Measurements from ENCODE around the gene FGFR2.

FGFR2 gene

DNA sequence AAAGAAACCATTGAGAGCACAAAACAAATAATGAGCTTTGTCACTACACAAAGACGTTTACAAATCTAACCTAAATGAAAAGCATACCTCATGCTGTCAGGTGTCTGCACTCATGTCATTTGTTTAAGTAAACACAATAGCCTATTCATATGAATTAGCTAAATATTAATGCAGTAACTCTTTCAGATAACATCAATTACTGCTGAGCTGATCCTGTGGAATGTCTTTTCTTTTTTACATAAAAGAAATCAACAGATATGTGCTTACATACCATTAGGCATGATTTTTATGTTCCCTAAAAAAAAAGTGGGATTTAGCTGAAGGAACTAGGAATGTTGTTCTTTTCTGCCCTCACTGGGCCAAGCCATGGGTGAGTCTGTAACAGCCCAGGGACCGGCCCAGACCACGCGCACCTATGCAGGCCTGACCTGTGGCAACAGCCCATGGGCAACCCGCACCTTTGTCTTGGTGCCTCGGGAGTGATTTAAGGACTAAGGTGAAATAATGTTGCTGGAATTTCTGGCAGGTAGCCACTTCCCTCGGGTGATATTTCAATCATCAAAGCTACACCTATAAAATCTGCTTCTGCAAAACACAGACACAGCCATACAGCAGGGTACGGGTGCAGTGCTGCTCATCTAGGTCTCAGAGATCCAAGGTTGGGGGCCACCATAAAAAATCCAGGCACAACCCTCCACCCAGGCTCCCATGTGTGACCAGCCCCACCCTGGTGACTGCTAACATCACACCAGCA lies 44.6 kb downstream of the FGFR2 start:
- no peak for DNase-seq (ENCODE audit: low read depth in 2 of 2)

GRCh38 chr10:121552746-121553145 lies 45.5 kb downstream of the FGFR2 start:
- DNase-seq (ENCODE audit: low read depth in 2 of 2): no peak

GRCh38 chr10:121551210-121551885 lies 46.9 kb downstream of the FGFR2 start:
- no peak for DNase-seq (ENCODE audit: low read depth in 2 of 2)

DNA sequence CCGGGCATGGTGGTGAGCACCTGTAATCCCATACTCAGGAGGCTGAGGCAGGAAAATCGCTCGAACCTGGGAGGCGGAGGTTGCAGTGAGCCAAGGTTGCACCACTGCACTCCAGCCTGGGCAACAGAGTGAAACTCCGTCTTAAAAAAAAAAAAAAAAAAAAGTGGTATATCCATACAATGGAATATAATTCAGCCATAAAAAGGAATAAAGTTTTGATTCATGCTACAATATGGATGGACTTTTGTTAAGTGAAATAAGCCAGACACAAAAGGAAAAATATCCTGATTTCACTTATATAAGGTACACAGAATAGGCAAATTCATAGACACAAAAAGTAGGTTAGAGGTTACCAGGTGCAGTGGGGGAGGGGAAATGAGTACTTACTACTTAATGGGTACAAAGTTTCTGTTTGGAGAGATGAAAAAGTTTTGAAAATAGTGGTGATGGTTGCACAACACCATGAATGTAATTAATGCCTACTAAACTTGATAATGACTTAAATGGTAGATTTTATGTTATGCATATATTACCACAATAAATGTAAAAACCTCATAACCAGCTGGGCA lies 53.9 kb downstream of the FGFR2 start:
- no peak for DNase-seq (ENCODE audit: low read depth in 2 of 2)

- DNase-seq (ENCODE audit: low read depth in 2 of 2): no peak
Measured at GRCh38 chr10:121543545-121543944, 54.7 kb downstream of the FGFR2 start.

- DNase-seq (ENCODE audit: low read depth in 2 of 2): no peak
Measured at GRCh38 chr10:121541450-121542120, 56.7 kb downstream of the FGFR2 start.

GRCh38 chr10:121540732-121541395 lies 57.4 kb downstream of the FGFR2 start:
- DNase-seq (ENCODE audit: low read depth in 2 of 2): no peak

DNA sequence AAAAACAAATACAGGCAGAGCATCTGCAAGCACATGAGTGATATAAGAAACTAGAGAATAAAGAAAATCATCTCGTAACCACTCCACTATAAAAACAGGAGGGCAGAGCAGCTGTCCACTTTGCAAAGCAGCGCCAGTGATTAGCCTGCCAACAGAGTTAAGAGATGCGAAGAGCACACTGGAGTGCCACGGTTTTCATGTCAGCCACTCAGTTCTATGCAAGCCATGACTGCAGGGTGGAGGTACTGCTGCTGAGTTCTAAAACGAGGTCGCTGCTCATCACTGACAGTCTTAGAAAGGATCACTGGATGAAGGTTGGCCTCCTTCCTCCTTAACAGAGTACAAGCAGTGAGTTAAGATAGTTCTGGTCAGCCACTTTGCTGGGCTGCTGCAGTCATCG lies 58.5 kb downstream of the FGFR2 start:
- DNase-seq (ENCODE audit: low read depth in 2 of 2): no peak

GRCh38 chr10:121536310-121536913 lies 61.8 kb downstream of the FGFR2 start:
- DNase-seq (ENCODE audit: low read depth in 2 of 2): no peak

DNA sequence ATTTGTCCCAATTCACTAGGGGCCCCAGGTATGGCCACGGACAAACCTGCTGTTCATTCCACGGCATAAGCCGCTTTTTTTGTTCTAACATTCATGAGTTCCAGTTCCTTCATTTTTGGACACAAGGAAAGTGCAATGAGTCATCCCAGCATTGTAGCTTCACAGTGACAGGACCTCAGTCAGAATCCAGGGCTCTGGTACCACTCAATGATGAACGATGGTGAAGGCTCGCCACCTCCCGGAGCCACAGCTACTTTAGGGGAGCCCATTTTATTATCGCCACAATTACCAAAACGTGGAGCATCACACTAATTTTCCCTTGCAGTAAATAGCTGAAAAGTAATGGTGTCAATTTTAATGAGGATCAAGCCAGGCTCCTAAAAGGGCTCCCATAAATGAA lies 62.9 kb downstream of the FGFR2 start:
- DNase-seq (ENCODE audit: low read depth in 2 of 2): no peak

GRCh38 chr10:121532292-121532864 lies 65.9 kb downstream of the FGFR2 start:
- DNase-seq (ENCODE audit: low read depth in 2 of 2): no peak

DNA sequence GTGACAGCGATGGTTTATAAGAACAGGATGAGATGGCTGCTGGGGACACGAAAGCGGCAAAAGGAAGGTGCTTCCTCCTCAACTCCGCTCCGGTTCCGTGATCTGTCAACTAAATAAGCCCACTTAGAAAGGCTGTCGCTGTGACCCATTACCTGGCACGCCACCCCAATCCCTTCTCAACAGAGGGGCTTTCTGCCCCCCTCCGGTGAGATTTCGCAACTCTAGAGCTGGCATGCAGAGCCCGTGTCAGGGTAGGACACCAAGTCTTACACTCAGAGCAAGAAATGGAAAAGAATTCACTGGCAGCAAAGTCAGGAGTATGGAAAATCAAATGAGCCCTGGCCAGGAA lies 66.4 kb downstream of the FGFR2 start:
- no peak for DNase-seq (ENCODE audit: low read depth in 2 of 2)

DNA sequence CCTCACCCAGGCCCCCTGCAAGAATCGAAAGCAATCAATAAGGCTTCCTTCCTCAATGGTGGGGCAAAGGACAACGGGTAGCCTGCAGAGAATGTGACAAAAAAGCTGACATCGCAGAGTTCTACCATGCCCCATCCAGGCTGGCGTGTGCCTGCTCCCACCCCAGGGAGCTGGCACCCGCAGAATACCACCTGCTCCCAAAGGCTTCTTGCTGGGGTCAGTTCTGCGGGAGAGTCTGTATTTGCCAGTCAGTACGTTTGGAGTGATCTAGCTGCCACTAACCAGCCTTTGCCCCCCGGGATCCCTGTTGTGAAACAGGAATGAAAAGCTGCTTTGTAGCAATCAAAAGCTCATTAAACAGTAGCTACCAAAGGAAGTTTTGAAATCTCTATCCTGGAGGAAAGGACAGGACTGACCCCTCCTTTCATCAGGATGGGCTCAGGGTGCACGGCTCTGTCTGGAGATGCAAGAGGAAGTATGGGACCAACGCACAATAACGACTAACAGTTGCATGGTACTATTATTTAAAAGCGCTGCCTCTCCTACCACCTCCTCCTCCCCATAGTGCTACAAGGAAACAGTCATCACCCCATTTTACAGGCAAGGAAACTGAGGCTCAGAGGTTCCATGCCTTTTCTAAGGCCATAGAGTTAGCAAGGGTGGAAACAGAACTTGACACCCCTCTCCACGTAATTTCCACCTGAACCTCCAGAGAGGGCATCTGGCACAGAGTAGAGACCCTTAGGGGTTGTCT lies 67.0 kb downstream of the FGFR2 start:
- DNase-seq (ENCODE audit: low read depth in 2 of 2): no peak

DNA sequence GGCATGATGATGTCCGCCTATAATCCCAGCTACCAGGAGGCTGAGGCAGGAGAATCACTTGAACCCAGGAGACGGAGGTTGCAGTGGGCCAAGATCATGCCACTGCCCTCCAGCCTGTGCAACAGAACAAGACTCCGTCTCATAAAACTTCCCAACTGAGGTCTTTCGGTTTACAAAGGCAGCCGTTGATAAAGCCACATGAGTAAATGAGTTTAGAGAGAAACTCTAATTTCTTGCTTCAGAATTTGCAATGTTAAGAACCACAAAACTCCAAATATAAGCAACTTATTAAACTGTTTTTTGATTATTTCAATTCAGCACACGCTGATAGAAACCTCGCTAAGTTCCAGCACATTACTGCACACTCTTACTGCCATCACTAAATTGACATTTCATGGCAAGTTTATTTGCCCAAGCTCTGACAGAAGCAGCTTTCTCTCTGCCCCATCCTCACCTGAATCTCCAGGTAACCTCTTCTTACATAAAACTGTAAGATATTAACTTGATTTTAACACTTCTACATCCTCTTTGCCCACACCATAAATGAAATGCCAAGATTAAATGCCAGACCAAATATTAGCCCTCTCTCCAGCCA lies 67.7 kb downstream of the FGFR2 start:
- DNase-seq (ENCODE audit: low read depth in 2 of 2): no peak

DNA sequence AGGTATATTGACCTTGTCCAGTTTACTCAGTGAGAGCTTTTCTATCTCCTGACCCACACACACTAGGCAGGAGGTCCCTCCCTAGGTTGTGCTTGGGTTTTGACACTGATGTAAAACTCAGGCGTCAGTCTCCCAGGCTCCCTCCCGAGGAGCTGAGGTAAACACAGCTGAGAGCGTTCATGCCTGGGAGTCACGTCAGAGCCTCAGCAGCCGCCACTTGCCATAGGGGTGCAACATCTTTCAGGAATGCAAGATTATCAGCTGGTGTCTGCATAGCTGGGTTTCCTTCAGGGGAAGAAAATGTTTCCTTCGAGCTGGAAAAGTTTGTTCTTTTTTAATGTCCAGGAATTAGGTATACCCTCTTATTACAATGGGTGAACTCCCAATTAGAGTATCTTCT lies 70.6 kb downstream of the FGFR2 start:
- no peak for DNase-seq (ENCODE audit: low read depth in 2 of 2)

DNA sequence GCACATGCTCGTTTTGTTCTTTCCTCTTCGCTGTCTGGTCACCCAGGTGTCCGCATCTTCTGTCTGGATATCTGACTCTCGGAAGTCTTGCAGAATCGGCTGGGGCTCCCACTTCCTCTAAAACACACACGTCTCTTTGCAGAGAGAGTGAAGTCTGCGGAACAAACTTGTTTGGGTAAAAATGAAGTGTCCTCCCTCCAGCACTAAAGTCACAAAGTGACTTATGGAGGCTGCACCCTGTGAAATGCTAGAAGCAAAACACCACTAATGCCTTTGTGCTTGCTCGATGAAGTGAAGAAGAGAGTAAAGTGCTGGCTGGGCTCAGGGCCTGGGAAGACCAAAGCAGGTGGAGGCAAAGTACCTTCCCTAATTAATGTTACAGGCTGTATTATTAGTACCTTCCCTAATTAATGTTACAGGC lies 71.4 kb downstream of the FGFR2 start:
- no peak for DNase-seq (ENCODE audit: low read depth in 2 of 2)

GRCh38 chr10:121526135-121526790 lies 72.0 kb downstream of the FGFR2 start:
- no peak for DNase-seq (ENCODE audit: low read depth in 2 of 2)

GRCh38 chr10:121525251-121526134 lies 72.8 kb downstream of the FGFR2 start:
- DNase-seq (ENCODE audit: low read depth in 2 of 2): no peak

Measured in stimulated activated CD8-positive, alpha-beta memory T cell treated with anti-CD3 and anti-CD28 coated beads, Interleukin-15, amount 100 ng/mL, for 4 hours (primary cell).